Measurements from ENCODE around the gene NKAPD1.
"Not testable (repeated sequence)": the region's sequence is repeated elsewhere in the genome, so short reads cannot be mapped to it uniquely, and the experiment has no call there.

Gene NKAPD1

GRCh38 chr11:112073941-112074811 is at the start of gene NKAPD1, which contains the start of gene PIH1D2:
TSS of gene NKAPD1 (plus strand) at chr11:112074299. CDS start at chr11:112075575, 1,276 bp downstream.
TSS of gene PIH1D2 (minus strand) at chr11:112074017. CDS start at chr11:112073174, 843 bp downstream.
- DNase-seq = peak; percentile 74

GRCh38 chr11:112024773-112025678 is 49.1 kb upstream of the NKAPD1 start, which contains the start of gene DLAT:
TSS of gene DLAT (plus strand) at chr11:112025408. CDS start at chr11:112025473, 65 bp downstream.
- peak; percentile 24 for DNase-seq

- DNase-seq = no peak
These were observed 48.4 kb upstream of the NKAPD1 start for GRCh38 chr11:112025707-112026106.

GRCh38 chr11:112026784-112027410 is 47.2 kb upstream of the NKAPD1 start:
- not testable (repeated sequence) for DNase-seq

GRCh38 chr11:112029460-112029859 is 44.6 kb upstream of the NKAPD1 start:
- no peak for DNase-seq

GRCh38 chr11:112033902-112034301 is 40.2 kb upstream of the NKAPD1 start:
- no peak for DNase-seq

GRCh38 chr11:112037527-112037926 is 36.6 kb upstream of the NKAPD1 start:
- DNase-seq = no peak

- no peak for DNase-seq
These were observed 31.7 kb upstream of the NKAPD1 start for GRCh38 chr11:112042161-112042960.

GRCh38 chr11:112042961-112043304 is 31.2 kb upstream of the NKAPD1 start:
- DNase-seq = no peak

- no peak for DNase-seq
These were observed 29.1 kb upstream of the NKAPD1 start for GRCh38 chr11:112044961-112045360.

GRCh38 chr11:112046647-112047046 is 27.5 kb upstream of the NKAPD1 start:
- not testable (repeated sequence) for DNase-seq

GRCh38 chr11:112048256-112048655 is 25.8 kb upstream of the NKAPD1 start:
- DNase-seq = not testable (repeated sequence)

- DNase-seq = no peak
These were observed 24.3 kb upstream of the NKAPD1 start for GRCh38 chr11:112049777-112050176.

- DNase-seq = no peak
These were observed 23.4 kb upstream of the NKAPD1 start for GRCh38 chr11:112050721-112051120.

GRCh38 chr11:112051768-112052167 is 22.3 kb upstream of the NKAPD1 start:
- DNase-seq = no peak

- DNase-seq = no peak
These were observed 16.9 kb upstream of the NKAPD1 start for GRCh38 chr11:112057170-112057569.

GRCh38 chr11:112058103-112058502 is 16.0 kb upstream of the NKAPD1 start:
- DNase-seq = no peak

GRCh38 chr11:112062923-112063322 is 11.2 kb upstream of the NKAPD1 start:
- no peak for DNase-seq

- DNase-seq = no peak
These were observed 8.6 kb downstream of the NKAPD1 start for GRCh38 chr11:112082729-112083128.

GRCh38 chr11:112085822-112086421 is 11.8 kb downstream of the NKAPD1 start:
- no peak for DNase-seq

- DNase-seq = peak; percentile 89
These were observed 12.5 kb downstream of the NKAPD1 start, which contains the start of the genes SDHD and TIMM8B for GRCh38 chr11:112086422-112087191. TSS of gene SDHD (plus strand) at chr11:112086873. CDS start at chr11:112086908, 35 bp downstream. TSS of gene TIMM8B (minus strand) at chr11:112086756. CDS start at chr11:112086723, 33 bp downstream.

Measured in NCI-H748 treated with DMSO at 0.1 percent for 48 hours (cell line).